T-helper 2 cell treated with Interferon-gamma antibody and Interleukin-4, amounts not matched to agents 5 μg/mL and 100 μg/mL, for 36 hours (primary cell): ENCODE results near the gene F2RL1.
A peak's percentile ranks its signal among the peaks of the same experiment; 100 is the strongest.
"Not testable (repeated sequence)": the region's sequence is repeated elsewhere in the genome, so short reads cannot be mapped to it uniquely, and the experiment has no call there.

Source experiments
- DNase-seq: peaks from one replicate; pipeline ENCODE4 v3.0.0; 2021; ENCODE audit warnings: low spot score
- H3K27ac Mint-ChIP-seq: one replicate; pipeline ENCODE4 v1.8.0; 2021; ENCODE audit warnings: mild to moderate bottlenecking, mixed read lengths
- H3K27me3 Mint-ChIP-seq: one replicate; pipeline ENCODE4 v1.8.0; 2021; ENCODE audit warnings: low read depth, mixed read lengths
- H3K36me3 Mint-ChIP-seq: one replicate; pipeline ENCODE4 v1.8.0; 2021; ENCODE audit warnings: low read depth, mixed read lengths
- H3K4me1 Mint-ChIP-seq: one replicate; pipeline ENCODE4 v1.8.0; 2021; ENCODE audit warnings: low read depth, mixed read lengths
- H3K4me3 Mint-ChIP-seq: one replicate; pipeline ENCODE4 v1.8.0; 2022; ENCODE audit warnings: mild to moderate bottlenecking, moderate library complexity, mixed read lengths
- H3K9me3 Mint-ChIP-seq: one replicate; pipeline ENCODE4 v1.8.0; 2021; ENCODE audit warnings: mixed read lengths

Gene F2RL1

GRCh38 chr5:76849419-76850291, 30.8 kb downstream of the F2RL1 start, which contains the start of gene S100Z:
TSS of gene S100Z (plus strand) at chr5:76850014. CDS start at chr5:76875360, 25,346 bp downstream.
- H3K9me3 Mint-ChIP-seq: peaks cover 13% of the 10 kb centered on the region
- H3K27ac Mint-ChIP-seq: peak within 1 kb of the TSS; percentile 91
- H3K4me1 Mint-ChIP-seq: peaks cover 38% of the 10 kb centered on the region
- no peaks in the 10 kb centered on the region for H3K27me3 Mint-ChIP-seq
- peaks cover 16% of the 10 kb centered on the region for H3K36me3 Mint-ChIP-seq
- peak within 1 kb of the TSS; percentile 75 for H3K4me3 Mint-ChIP-seq
- peak; percentile 47 for DNase-seq

- H3K4me1 Mint-ChIP-seq: peaks cover 47% of the 10 kb centered on the region
- H3K27me3 Mint-ChIP-seq: no peaks in the 10 kb centered on the region
- H3K4me3 Mint-ChIP-seq: peak overlapping the region; percentile 75
- no peak for DNase-seq
- peak overlapping the region; percentile 91 for H3K27ac Mint-ChIP-seq
- peaks cover 16% of the 10 kb centered on the region for H3K9me3 Mint-ChIP-seq
- H3K36me3 Mint-ChIP-seq: peaks cover 20% of the 10 kb centered on the region
Measured at GRCh38 chr5:76850543-76851145, 31.8 kb downstream of the F2RL1 start.

GRCh38 chr5:76851728-76852369, 33.0 kb downstream of the F2RL1 start:
- DNase-seq: no peak
- peaks cover 31% of the 10 kb centered on the region for H3K36me3 Mint-ChIP-seq
- peak overlapping the region; percentile 75 for H3K4me3 Mint-ChIP-seq
- no peaks in the 10 kb centered on the region for H3K27me3 Mint-ChIP-seq
- H3K27ac Mint-ChIP-seq: peak overlapping the region; percentile 1
- peaks cover 26% of the 10 kb centered on the region for H3K9me3 Mint-ChIP-seq
- peaks cover 59% of the 10 kb centered on the region for H3K4me1 Mint-ChIP-seq

- peaks cover 31% of the 10 kb centered on the region for H3K36me3 Mint-ChIP-seq
- H3K27ac Mint-ChIP-seq: no peak overlapping the region
- no peak for DNase-seq
- H3K27me3 Mint-ChIP-seq: no peaks in the 10 kb centered on the region
- peaks cover 26% of the 10 kb centered on the region for H3K9me3 Mint-ChIP-seq
- no peak overlapping the region for H3K4me3 Mint-ChIP-seq
- peaks cover 59% of the 10 kb centered on the region for H3K4me1 Mint-ChIP-seq
Measured at GRCh38 chr5:76852772-76853171, 33.9 kb downstream of the F2RL1 start.

- not testable (repeated sequence) for H3K27me3 Mint-ChIP-seq, H3K4me3 Mint-ChIP-seq, DNase-seq
- Mint-ChIP-seq H3K36me3 (peaks cover 31% of the 10 kb centered on the region), H3K4me1 (peaks cover 59% of the 10 kb centered on the region), H3K27ac (peak overlapping the region; percentile 28), H3K9me3 (peaks cover 26% of the 10 kb centered on the region)
Measured at GRCh38 chr5:76853741-76854140, 34.9 kb downstream of the F2RL1 start.

GRCh38 chr5:76854644-76855043, 35.8 kb downstream of the F2RL1 start:
- Mint-ChIP-seq H3K4me3 (no peak overlapping the region), H3K36me3 (peaks cover 31% of the 10 kb centered on the region), H3K27me3 (no peaks in the 10 kb centered on the region), H3K4me1 (peaks cover 57% of the 10 kb centered on the region), H3K9me3 (peaks cover 26% of the 10 kb centered on the region), H3K27ac (peak overlapping the region; percentile 49)
- no peak for DNase-seq

GRCh38 chr5:76855501-76855900, 36.7 kb downstream of the F2RL1 start:
- Mint-ChIP-seq H3K9me3 (peaks cover 22% of the 10 kb centered on the region), H3K4me1 (peaks cover 50% of the 10 kb centered on the region), H3K27ac (peak overlapping the region; percentile 89), H3K36me3 (peaks cover 30% of the 10 kb centered on the region), H3K4me3 (peak overlapping the region; percentile 75)
- not testable (repeated sequence) for H3K27me3 Mint-ChIP-seq, DNase-seq

GRCh38 chr5:76855961-76856360, 37.1 kb downstream of the F2RL1 start:
- no peaks in the 10 kb centered on the region for H3K27me3 Mint-ChIP-seq
- peak; percentile 34 for DNase-seq
- H3K4me3 Mint-ChIP-seq: peak overlapping the region; percentile 75
- H3K27ac Mint-ChIP-seq: peak overlapping the region; percentile 89
- peaks cover 30% of the 10 kb centered on the region for H3K36me3 Mint-ChIP-seq
- H3K4me1 Mint-ChIP-seq: peaks cover 46% of the 10 kb centered on the region
- peaks cover 22% of the 10 kb centered on the region for H3K9me3 Mint-ChIP-seq

GRCh38 chr5:76856800-76857199, 38.0 kb downstream of the F2RL1 start:
- not testable (repeated sequence) for H3K27me3 Mint-ChIP-seq, DNase-seq
- H3K4me3 Mint-ChIP-seq: peak overlapping the region; percentile 75
- H3K4me1 Mint-ChIP-seq: peaks cover 38% of the 10 kb centered on the region
- H3K27ac Mint-ChIP-seq: peak overlapping the region; percentile 89
- peaks cover 28% of the 10 kb centered on the region for H3K36me3 Mint-ChIP-seq
- H3K9me3 Mint-ChIP-seq: peaks cover 22% of the 10 kb centered on the region

GRCh38 chr5:76859591-76860247, 40.9 kb downstream of the F2RL1 start:
- H3K9me3 Mint-ChIP-seq: peaks cover 13% of the 10 kb centered on the region
- no peak overlapping the region for H3K27ac Mint-ChIP-seq
- peaks cover 15% of the 10 kb centered on the region for H3K36me3 Mint-ChIP-seq
- H3K4me1 Mint-ChIP-seq: peaks cover 20% of the 10 kb centered on the region
- no peaks in the 10 kb centered on the region for H3K27me3 Mint-ChIP-seq
- H3K4me3 Mint-ChIP-seq: no peak overlapping the region
- no peak for DNase-seq

- DNase-seq: no peak
- H3K9me3 Mint-ChIP-seq: peaks cover under 1% of the 10 kb centered on the region
- no peaks in the 10 kb centered on the region for H3K27me3 Mint-ChIP-seq
- peaks cover 2% of the 10 kb centered on the region for H3K4me1 Mint-ChIP-seq
- H3K27ac Mint-ChIP-seq: no peak overlapping the region
- H3K4me3 Mint-ChIP-seq: no peak overlapping the region
- H3K36me3 Mint-ChIP-seq: peaks cover 3% of the 10 kb centered on the region
Measured at GRCh38 chr5:76861612-76862011, 42.8 kb downstream of the F2RL1 start.

- DNase-seq: no peak
- Mint-ChIP-seq H3K4me3 (no peak overlapping the region), H3K27ac (no peak overlapping the region), H3K4me1 (no peaks in the 10 kb centered on the region), H3K9me3 (no peaks in the 10 kb centered on the region), H3K27me3 (no peaks in the 10 kb centered on the region), H3K36me3 (no peaks in the 10 kb centered on the region)
Measured at GRCh38 chr5:76863001-76863400, 44.2 kb downstream of the F2RL1 start.

GRCh38 chr5:76866503-76866902, 47.7 kb downstream of the F2RL1 start:
- Mint-ChIP-seq H3K27me3 (no peaks in the 10 kb centered on the region), H3K4me3 (no peak overlapping the region), H3K36me3 (no peaks in the 10 kb centered on the region), H3K4me1 (no peaks in the 10 kb centered on the region), H3K9me3 (no peaks in the 10 kb centered on the region), H3K27ac (no peak overlapping the region)
- no peak for DNase-seq
